Progenitor cell of endocrine pancreas (in vitro differentiated cells): Measurements from ENCODE around the gene PLPPR3. TPM values are rescaled to one million over a fixed set of nuclear protein-coding genes. Genes with fewer than 3 reads are reported as not detected.

ENCODE experiments used
- DNase-seq: peaks from one replicate; pipeline ENCODE4 v3.0.0; 2021; ENCODE audit warnings: low spot score; ENCODE audit not compliant: unreplicated experiment
- H3K27ac Mint-ChIP-seq: 2 replicates; pipeline ENCODE4 v1.8.0; 2021; ENCODE audit warnings: mild to moderate bottlenecking, moderate library complexity, mixed read lengths
- H3K27me3 Mint-ChIP-seq: 2 replicates; pipeline ENCODE4 v1.8.0; 2021; ENCODE audit warnings: mixed read lengths
- H3K36me3 Mint-ChIP-seq: 2 replicates; pipeline ENCODE4 v1.8.0; 2022; ENCODE audit warnings: mixed read lengths; ENCODE audit not compliant: insufficient read depth
- H3K4me1 Mint-ChIP-seq: 2 replicates; pipeline ENCODE4 v1.8.0; 2021; ENCODE audit warnings: low read depth, mixed read lengths
- H3K4me3 Mint-ChIP-seq: 2 replicates; pipeline ENCODE4 v1.8.0; 2021; ENCODE audit warnings: low read depth, mild to moderate bottlenecking, moderate library complexity, mixed read lengths
- H3K9me3 Mint-ChIP-seq: 2 replicates; pipeline ENCODE4 v1.8.0; 2021; ENCODE audit warnings: low read depth, mixed read lengths
- total RNA-seq: library from RNA; stranded (reverse); gene quantifications from 2 replicates; pipeline ENCODE4 v1.2.1, GENCODE V29; 2021
- TF ChIP-seq, protein P1 (sequence below): fragments of 200-600 bp; sonication (generic); IDR thresholded peaks from one replicate; pipeline ENCODE4 v1.5.0; 2021; ENCODE audit warnings: antibody characterized with exemption, mild to moderate bottlenecking; ENCODE audit not compliant: unreplicated experiment

Gene PLPPR3
- total RNA-seq, 1 donor from 2014 or later = 129 TPM

DNA sequence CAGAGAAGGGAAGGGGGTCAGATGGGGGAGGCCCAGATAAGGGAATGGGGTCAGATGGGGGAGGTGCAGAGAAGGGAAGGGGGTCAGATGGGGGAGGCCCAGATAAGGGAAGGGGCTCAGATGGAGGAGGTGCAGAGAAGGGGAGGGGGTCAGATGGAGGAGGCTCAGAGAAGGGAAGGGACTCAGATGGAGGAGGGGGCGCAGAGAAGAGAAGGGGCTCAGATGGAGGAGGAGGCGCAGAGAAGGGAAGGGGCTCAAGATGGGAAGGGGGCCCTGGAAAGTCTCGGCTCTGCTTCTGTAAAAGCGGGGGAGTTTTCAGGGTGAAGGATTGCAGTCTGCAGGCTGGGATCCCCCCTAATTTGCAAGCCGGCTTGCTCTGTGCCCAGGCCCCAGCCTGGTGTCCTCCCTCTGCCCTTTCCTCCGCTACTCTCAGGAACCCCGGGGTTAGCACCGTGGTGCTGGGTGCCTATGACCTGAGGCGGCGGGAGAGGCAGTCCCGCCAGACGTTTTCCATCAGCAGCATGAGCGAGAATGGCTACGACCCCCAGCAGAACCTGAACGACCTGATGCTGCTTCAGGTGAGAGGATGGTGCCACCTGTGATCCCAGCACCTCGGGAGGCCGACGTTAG, 7.5 kb upstream of the PLPPR3 start:
- no peak for DNase-seq
- H3K27me3 Mint-ChIP-seq = peaks cover 2% of the 10 kb centered on the region
- no peaks in the 10 kb centered on the region for H3K4me1 Mint-ChIP-seq
- TF ChIP-seq, protein P1, sequence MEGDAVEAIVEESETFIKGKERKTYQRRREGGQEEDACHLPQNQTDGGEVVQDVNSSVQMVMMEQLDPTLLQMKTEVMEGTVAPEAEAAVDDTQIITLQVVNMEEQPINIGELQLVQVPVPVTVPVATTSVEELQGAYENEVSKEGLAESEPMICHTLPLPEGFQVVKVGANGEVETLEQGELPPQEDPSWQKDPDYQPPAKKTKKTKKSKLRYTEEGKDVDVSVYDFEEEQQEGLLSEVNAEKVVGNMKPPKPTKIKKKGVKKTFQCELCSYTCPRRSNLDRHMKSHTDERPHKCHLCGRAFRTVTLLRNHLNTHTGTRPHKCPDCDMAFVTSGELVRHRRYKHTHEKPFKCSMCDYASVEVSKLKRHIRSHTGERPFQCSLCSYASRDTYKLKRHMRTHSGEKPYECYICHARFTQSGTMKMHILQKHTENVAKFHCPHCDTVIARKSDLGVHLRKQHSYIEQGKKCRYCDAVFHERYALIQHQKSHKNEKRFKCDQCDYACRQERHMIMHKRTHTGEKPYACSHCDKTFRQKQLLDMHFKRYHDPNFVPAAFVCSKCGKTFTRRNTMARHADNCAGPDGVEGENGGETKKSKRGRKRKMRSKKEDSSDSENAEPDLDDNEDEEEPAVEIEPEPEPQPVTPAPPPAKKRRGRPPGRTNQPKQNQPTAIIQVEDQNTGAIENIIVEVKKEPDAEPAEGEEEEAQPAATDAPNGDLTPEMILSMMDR = no peak
- no peak overlapping the region for H3K4me3 Mint-ChIP-seq
- no peak overlapping the region for H3K27ac Mint-ChIP-seq
- no peaks in the 10 kb centered on the region for H3K9me3 Mint-ChIP-seq
- no peaks in the 10 kb centered on the region for H3K36me3 Mint-ChIP-seq

DNA sequence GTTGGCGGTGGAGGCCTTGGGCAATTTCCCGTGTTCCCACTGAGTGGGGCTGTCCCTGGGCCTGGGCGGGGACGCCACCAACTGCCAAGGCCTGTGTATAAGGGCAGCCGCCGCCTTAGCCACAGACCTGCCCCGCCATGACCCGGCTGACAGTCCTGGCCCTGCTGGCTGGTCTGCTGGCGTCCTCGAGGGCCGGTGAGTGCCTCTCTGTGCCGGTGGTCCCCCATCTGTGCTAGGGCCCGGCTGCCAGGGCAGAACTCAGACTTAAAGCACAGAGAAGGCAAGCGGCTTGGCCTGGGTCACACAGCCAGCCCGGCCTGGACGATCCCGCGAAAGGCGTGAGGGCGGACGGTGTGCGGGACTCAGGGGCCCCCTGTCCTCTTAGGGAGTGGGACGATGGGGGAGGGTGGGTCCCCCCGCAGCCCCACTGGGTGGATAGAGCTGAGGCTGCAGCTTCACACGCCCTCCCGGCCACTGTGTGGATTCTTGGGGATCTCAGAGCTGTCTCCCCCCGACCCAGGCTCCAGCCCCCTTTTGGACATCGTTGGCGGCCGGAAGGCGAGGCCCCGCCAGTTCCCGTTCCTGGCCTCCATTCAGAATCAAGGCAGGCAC, 6.1 kb upstream of the PLPPR3 start, which contains the start of gene AZU1:
Gene AZU1, plus strand, starts transcription at position 128 of the 612 bp plus-strand sequence. Its CDS starts 10 bp downstream, at position 138.
- no peak for DNase-seq
- TF ChIP-seq, protein P1 = no peak
- H3K27ac Mint-ChIP-seq = no peak within 1 kb of the TSS
- peaks cover 2% of the 10 kb centered on the region for H3K4me1 Mint-ChIP-seq
- H3K27me3 Mint-ChIP-seq = no peaks in the 10 kb centered on the region
- no peaks in the 10 kb centered on the region for H3K9me3 Mint-ChIP-seq
- no peaks in the 10 kb centered on the region for H3K36me3 Mint-ChIP-seq
- no peak within 1 kb of the TSS for H3K4me3 Mint-ChIP-seq

DNA sequence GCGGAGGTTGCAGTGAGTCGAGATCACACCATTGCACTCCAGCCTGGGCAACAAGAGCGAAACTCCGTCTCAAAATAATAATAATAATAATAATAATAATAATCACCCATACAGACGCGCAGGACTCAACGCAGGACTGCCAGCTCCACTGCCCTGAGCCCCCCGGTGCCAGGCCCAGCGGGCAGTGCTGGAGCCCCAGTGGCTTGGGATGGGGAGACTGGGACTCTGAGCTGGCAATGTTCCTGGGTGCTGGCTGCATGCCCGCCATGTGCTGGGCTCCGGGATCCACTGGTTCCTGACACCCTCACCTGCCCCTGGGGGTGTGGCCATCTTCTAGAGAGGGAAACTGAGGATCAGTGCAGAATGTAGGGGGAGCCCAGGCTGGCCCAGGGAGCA, 5.6 kb upstream of the PLPPR3 start:
- Mint-ChIP-seq H3K27ac (no peak overlapping the region), H3K9me3 (no peaks in the 10 kb centered on the region), H3K36me3 (no peaks in the 10 kb centered on the region), H3K4me1 (peaks cover 2% of the 10 kb centered on the region), H3K27me3 (no peaks in the 10 kb centered on the region), H3K4me3 (no peak overlapping the region)
- TF ChIP-seq, protein P1 = no peak
- DNase-seq = no peak

DNA sequence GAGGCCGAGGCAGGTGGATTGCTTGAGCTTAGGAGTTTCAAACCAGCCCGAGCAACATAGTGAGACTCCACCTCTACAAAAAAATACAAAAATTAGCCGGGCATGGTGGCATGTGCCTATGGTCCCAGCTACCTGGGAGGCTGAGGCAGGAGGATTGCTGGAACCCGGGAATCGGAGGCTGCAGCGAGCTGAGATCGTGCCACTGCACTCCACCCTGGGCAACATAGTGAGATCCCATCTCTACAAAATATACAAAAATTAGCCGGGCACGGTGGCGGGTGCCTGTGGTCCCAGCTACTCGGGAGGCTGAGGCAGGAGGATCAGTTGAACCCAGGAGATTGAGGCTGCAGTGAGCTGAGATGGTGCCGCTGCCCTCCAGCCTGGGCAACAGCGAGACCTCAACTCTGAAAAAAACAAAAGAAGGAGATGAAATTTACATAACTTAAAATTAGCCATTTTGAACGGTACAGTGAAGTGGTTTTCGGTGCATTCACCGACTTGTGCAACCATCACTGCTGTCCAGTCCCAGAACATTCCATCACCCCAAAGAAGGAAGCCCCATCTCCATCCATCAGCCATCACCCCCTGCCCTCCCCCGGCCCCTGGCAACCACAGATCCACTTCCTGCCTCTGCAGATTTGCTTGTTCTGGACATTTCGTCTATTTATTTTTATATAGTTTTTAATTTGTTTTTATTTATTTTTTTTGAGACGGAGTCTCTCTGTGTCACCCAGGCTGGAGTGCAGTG, 4.3 kb upstream of the PLPPR3 start:
- no peaks in the 10 kb centered on the region for H3K9me3 Mint-ChIP-seq
- TF ChIP-seq, protein P1 = no peak
- H3K36me3 Mint-ChIP-seq = no peaks in the 10 kb centered on the region
- no peak for DNase-seq
- H3K4me3 Mint-ChIP-seq = no peak overlapping the region
- H3K4me1 Mint-ChIP-seq = peaks cover 2% of the 10 kb centered on the region
- no peak overlapping the region for H3K27ac Mint-ChIP-seq
- H3K27me3 Mint-ChIP-seq = no peaks in the 10 kb centered on the region

DNA sequence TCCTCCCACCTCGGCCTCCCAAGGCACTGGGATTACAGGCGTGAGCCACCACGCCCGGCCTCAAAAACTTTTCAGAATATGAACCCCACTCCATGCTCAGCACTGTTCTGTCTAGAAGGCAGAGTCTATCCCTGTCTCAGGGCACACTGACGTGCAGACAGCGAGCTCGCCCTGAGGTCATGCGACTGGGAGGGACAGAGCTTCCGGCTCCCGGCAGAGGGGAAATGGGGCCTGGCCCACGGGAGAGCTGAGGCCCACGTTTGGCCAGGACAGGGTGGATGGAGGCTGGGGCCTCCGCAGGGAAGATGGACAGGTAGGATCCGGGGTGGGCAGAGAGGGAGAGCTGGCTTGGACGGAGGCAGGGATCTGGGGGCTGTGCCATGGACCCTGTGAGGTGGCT, 3.1 kb upstream of the PLPPR3 start:
- no peak for DNase-seq
- TF ChIP-seq, protein P1 = no peak
- no peak overlapping the region for H3K27ac Mint-ChIP-seq
- H3K4me3 Mint-ChIP-seq = no peak overlapping the region
- no peaks in the 10 kb centered on the region for H3K36me3 Mint-ChIP-seq
- H3K27me3 Mint-ChIP-seq = no peaks in the 10 kb centered on the region
- peaks cover 2% of the 10 kb centered on the region for H3K4me1 Mint-ChIP-seq
- no peaks in the 10 kb centered on the region for H3K9me3 Mint-ChIP-seq
